T-helper 2 cell (primary cell): ENCODE measurements around the gene PRAMEF12.
"Not testable (repeated sequence)": the region's sequence is repeated elsewhere in the genome, so short reads cannot be mapped to it uniquely, and the experiment has no call there.

Experiments used
- DNase-seq, 5 experiments: peaks; one replicate each; pipeline versions ENCODE4 v3.0.0 to v3.0.0-alpha.2; 2012 to 2022
- total RNA-seq, 2 donors: gene quantifications; one replicate each; lab custom pipeline; 2026; lab: John Stamatoyannopoulos, UW

PRAMEF12 gene
- 0 reads per million in 2 donors for total RNA-seq

GRCh38 chr1:12773438-12773837 is at the start of gene PRAMEF12:
Gene PRAMEF12 (plus strand): TSS chr1:12773738. CDS start chr1:12774868, 1,130 bp downstream.
- no peak for DNase-seq

DNA sequence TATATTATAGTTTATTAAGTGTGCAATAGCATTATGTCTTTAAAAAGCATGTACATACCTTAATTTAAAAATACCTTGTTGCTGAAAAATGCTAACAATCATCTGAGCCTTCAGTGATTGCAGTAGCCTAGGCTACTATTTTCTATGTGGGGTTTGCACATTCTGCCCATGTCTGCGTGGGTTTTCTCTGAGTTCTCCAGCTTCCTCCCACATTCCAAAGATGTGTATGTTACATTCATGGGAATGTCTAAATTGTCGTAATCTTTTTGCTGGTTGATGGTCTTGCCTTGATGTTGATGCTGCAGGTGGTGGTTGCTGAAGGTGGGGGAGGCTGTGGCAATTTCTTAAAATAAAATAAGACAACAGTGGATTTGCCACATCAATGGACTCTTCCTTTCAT is 45.1 kb upstream of the PRAMEF12 start:
- no peak for DNase-seq

DNA sequence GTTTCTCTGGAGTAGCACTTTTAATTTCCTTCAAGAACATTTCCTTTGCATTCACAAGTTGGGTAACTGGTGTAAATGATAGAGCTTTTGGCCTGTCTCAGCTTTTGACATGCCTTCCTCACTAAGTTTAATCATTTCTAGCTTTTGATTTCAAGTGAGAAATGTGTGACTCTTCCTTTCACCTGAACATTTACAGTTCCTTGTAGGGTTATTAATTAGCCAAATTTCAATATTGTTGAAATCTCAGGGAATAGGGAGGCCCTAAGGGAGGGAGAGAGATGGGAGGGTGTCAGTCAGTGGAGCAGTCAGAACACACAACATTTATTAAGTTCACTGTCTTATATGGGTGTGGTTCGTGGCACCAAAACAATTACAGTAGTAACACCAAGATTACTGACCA is 43.4 kb upstream of the PRAMEF12 start:
- no peak for DNase-seq

- DNase-seq = not testable (repeated sequence)
Measured at GRCh38 chr1:12731084-12731483, 42.5 kb upstream of the PRAMEF12 start.

DNA sequence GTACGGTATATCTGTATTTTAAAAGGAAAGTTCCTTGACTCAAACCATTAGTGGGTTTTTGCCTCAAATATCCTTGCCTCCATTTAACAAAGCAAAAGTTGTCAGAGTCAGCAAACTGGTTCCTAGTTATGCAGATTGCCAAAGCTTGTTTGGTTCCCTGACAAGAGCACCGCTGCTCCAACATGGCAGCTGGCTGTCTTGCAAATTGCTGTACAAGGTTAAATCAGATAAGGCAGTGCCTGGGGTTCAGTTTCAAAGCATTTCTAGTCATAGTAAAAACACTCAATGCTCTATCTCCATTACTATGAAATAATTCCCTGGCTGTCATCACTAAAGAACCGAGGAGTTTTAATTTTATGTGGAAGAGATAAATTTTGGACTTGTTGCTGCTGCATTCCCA is 38.9 kb upstream of the PRAMEF12 start:
- no peak for DNase-seq

DNA sequence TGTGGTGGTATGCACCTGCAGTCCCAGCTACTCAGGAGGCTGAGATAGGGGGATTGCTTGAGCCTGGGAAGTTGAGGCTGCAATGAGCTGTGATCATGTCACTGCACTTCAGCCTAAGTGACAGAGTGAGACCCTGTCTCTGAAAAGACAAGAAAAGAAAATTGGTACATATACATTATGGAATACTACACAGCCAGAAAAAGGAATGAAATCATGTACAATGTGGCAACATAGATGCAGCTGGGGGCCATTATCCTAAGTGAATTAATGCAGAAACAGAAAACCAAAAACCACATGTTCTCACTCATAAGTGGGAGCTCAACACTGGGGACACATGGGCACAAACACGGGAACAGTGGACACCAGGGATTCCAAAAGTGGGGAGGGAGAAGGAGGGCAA is 34.6 kb upstream of the PRAMEF12 start:
- DNase-seq = no peak

GRCh38 chr1:12739613-12740012 is 33.9 kb upstream of the PRAMEF12 start:
- no peak for DNase-seq

GRCh38 chr1:12741946-12742345 is 31.6 kb upstream of the PRAMEF12 start:
- DNase-seq = no peak

- peak in 1 of 5 experiments; percentile 45 for DNase-seq
Measured at GRCh38 chr1:12745126-12745991, 28.2 kb upstream of the PRAMEF12 start.

DNA sequence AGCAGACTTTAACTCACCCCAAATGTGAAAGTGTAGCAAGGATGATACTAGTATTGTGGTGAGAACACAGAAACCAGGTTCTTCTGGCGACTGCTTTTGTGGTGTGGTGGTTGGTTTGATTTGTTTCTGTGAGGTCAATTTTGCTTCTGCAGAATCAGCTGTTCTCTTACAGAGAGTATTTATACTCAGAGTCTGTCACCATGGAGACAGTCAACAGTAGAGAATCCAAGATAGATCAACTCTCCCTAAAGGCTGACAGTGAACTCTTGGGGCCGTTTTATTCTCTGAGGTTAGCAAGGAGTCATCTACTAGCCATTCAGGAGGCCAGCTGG is 27.6 kb upstream of the PRAMEF12 start, which contains the start of gene CFAP107:
TSS of gene CFAP107 (plus strand) at position 209 of the 332 bp plus-strand sequence. CDS start 231 bp downstream, outside the sequence.
- DNase-seq = peak in 1 of 5 experiments; percentile 88

DNA sequence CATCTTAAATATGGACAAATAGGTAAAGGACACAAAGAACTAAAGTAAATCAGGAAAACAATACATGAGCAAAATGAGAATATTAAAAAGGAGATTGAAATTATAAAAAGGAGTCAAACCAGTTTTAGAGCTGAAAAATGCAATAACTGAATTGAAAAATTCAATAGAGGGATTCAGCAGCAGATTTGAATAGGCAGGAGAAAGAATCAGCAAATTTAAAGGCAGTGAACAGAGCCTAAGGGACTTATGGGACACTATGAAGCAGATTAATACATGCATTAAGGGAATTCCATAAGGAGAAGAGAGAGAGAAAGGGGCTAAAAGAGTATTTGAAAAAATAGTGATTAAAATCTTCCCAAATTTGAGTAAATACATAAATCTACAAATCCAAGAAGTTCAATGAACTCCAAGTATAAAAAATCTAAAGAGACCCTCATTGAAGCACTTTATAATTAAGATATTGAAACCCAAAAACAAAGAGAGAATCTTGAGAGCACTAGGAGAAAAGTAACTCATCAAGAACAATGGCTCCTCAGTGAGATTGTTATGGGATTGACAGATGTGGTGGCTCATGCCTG is 24.7 kb upstream of the PRAMEF12 start:
- DNase-seq = no peak

DNA sequence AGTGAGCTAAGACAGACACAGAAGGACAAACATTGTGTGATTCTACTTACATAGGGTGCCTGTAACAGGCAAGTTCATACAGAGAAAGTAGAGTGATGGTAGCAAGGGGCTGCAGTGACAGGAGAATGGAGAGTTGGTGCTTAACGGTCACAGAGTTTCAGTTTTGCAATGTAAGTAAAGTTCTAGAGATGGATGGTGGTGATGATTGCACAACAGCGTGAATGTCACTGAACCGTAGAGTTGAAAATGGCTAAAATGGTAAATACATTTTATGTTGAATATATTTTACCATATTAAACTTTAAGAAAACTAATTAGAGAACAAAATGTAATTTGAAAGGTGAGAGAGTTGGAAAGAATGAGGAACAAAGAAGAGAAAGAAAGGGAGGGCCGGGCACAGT is 18.8 kb upstream of the PRAMEF12 start:
- DNase-seq = no peak

DNA sequence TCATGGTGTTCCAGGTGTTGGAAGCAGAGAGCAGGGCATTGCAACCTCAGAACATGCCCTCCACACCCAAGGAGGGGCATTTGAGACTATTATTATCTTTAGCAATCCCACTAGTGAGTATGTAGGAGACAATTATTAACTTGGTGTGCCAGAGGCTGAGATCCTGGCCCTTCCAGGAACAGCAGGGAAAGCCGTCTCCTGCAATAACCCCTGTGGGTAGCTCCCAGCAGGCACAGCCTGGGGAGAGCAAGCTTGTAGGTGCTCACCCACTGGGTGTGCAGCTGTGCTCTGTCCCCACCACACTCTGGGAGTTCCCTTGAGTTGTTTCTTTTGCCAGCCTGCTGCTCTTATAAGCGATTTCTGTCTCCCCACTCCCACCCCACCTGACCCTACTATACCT is 17.3 kb upstream of the PRAMEF12 start:
- DNase-seq = no peak

DNA sequence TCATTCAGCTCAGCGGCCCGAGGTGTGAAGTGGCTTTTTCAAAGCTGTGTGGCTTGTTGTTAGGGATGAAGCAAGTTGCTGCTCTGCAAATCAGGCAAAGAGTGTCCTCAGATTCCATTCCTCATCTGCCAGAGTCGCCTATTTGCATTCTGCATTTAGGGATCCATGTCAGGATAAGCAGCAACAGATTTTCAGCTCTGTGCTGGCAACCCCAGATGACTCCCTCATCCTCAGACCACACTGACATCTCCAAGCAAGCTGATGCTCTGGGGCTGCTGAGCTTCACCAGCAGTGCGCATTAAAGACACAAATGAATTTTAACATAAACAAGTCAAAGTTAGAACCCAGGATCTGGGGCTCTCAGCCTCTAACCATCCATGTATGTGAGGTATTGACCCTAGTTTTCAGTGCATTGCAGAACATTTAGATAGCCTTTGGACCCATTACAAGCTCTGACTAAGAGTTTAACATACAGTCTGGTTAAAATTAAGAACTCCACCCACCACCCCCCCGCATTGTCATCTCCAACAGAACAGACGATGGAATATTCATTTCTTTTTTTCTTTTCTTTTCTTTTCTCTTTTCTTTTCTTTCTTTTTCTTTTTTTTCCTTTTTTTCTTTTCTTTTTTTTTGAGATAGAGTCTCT is 16.6 kb upstream of the PRAMEF12 start:
- DNase-seq = no peak

DNA sequence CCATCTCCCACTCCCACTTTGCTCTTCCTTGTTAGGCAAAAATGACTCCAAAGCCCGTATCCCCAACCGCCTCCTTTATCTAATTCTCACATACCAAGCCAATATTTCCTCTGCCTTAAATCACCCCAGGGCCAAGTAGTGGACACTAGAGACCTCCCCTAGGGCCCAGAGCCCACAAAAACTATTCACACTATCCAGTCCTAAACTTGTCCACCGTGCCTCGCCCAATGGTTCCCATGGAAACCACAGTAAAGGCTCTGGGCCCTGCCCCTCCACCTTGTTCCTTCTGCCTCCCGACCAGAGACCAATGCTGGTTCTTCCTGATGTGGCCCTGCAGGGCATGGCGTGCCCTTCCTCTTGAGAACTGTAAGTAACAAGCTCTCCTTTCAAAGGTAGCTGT is 15.7 kb upstream of the PRAMEF12 start:
- no peak for DNase-seq

- no peak for DNase-seq
Measured at GRCh38 chr1:12760256-12760795, 13.2 kb upstream of the PRAMEF12 start.

DNA sequence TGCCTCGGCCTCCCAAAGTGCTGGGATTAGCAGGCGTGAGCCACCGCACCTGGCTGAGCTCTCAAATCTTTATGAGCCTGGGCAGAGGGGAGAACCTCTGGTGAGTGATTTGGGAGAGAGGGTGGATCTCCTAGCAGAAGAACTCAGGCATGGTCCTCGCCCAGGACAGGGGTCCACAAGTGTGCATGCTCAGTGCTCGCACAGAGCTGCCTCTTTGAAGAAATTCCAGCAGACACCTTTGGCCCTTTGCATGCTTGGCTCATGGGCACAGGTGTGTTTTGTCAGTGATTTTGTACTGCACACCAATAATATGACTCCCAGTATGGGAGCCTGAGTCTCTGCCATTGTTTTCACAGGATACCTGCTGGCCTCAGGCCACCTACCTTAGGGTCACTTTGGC is 11.8 kb upstream of the PRAMEF12 start:
- no peak for DNase-seq

DNA sequence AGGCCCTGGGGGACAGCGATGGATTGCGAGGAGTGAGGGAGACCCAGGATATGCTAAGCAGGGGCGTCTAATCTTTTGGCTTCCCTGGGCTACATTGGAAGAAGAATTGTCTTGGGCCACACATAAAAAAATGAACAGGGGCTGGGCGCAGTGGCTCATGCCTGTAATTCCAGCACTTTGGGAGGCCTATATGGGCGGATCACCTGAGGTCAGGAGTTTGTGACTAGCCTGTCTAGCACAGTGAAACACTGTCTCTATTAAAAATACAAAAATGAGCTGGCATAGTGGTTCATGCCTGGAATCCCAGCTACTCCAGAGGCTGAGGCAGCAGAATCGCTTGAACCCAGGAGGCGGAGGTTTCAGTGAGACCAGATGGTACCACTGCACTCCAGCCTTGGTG is 10.8 kb upstream of the PRAMEF12 start:
- no peak for DNase-seq

DNA sequence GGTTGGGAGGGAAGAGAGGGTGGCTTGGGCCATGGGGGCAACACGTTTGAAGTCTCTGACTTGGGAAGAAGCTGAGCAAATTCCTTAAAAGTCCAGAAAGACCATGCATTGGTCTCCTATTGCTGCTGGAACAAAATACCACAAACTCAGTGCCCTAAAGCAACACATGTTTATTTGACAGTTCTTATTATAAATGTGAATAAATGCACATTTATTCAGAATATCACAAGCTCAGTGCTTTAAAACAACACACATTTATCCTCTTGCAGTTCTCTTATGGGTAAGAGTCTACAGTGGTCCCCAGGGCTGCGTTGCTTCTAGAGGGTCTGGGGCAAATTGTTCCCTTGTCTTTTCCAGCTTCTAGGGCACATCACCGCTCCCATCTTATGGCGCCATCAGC is 10.1 kb upstream of the PRAMEF12 start:
- no peak for DNase-seq

DNA sequence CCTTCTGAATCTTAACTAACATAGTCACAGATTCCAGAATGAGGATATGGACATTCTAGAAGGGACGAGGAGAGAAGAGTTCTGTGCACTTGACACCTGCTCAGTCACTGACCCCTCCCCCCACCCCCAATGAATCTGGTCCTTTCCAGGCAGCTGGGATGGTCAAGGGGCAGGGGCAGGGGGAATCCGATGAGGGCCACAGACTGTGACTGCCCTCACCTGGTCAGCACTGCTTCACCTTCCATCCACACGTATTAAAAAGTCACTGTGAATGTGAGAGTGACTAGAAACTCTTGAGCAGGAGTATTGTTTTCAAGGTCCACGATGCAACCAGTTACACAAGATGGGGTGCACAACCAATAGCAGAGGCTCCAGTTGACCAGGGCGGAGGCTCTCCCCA is 9.5 kb upstream of the PRAMEF12 start:
- DNase-seq = no peak

- no peak for DNase-seq
Measured at GRCh38 chr1:12769031-12769430, 4.5 kb upstream of the PRAMEF12 start.

GRCh38 chr1:12769976-12770505 is 3.5 kb upstream of the PRAMEF12 start:
- DNase-seq = no peak

GRCh38 chr1:12770620-12771019 is 2.9 kb upstream of the PRAMEF12 start:
- no peak for DNase-seq
